Tibial nerve (tissue), 4 donors: Measurements from ENCODE around the gene ALB.

Experiments used
- CTCF ChIP-seq, 5 experiments: fragments of 200-600 bp in 3 of 5; fragments of 450-650 bp in 2 of 5; sonication (generic) in 3 of 5; IDR thresholded peaks; one replicate each; pipeline ENCODE4 v1.5.1; 2016 to 2019; ENCODE audit warnings: antibody characterized with exemption in 5 of 5, mild to moderate bottlenecking in 3 of 5, moderate library complexity in 2 of 5
- EP300 ChIP-seq, 2 donors: sonication (generic); formaldehyde crosslinking; IDR thresholded peaks; one replicate each; pipeline ENCODE4 v1.6.1; 2017; ENCODE audit warnings: antibody characterized with exemption in 2 of 2, mild to moderate bottlenecking in 1 of 2

- no peak for TF ChIP-seq CTCF (IDR thresholded peaks at IDR 0.05)
- no peak for TF ChIP-seq EP300 (IDR thresholded peaks at IDR 0.05)
These were observed 14.6 kb downstream of the ALB start for GRCh38 chr4:73418677-73419076.
